Measurements from ENCODE around the gene GNAL. TPM values are rescaled to one million over a fixed set of nuclear protein-coding genes. Genes with fewer than 3 reads are reported as not detected.

The GNAL gene
- total RNA-seq, 1 experiment from 2014 or later: 2.7 TPM

DNA sequence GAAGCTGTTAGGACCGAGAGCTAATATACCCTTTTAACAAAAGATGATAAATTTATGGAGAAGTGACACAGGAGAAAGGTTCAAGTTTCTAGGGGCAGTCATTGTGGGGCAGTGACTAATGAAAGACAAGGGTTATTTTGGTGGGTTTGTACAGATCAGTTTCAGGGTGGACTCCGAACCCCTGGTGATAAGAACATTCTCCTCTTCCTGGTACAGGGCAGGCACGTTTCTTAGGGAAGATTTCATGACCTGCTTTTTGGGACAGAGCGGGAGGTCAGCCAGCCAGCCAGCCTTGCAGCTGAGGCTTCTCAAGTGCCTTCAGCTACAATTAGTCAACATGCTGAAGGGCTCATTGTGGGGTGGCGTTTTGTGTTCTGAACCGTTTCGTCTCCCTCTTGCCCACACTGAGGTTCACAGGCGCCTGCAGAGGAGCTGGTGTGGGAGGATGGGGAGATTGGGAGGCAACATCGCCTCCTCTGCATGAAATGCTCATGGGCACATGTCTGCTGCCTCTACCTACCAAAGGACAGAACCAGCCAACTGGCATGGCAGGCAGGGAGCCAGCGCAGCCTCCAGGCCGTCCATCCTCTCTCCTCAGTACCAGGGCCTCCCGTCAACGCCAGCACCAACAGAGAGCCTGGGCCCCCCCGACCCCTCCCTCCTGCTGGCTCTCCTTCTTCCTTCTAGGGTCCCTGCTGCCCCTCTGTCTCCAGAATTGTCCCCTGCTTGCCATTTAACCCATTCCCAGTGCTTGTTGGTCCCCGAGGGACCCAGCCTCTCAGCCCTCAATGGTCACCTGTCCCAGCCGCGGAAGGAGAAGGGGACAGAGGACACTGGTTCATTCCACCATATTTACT lies 171.8 kb downstream of the GNAL start:
- Histone ChIP-seq H3K36me3 (no peaks in the 10 kb centered on the region), H3K9me3 (no peaks in the 10 kb centered on the region), H3K27me3 (no peaks in the 10 kb centered on the region), H3K4me3 (no peak overlapping the region)
- DNase-seq: no peak

DNA sequence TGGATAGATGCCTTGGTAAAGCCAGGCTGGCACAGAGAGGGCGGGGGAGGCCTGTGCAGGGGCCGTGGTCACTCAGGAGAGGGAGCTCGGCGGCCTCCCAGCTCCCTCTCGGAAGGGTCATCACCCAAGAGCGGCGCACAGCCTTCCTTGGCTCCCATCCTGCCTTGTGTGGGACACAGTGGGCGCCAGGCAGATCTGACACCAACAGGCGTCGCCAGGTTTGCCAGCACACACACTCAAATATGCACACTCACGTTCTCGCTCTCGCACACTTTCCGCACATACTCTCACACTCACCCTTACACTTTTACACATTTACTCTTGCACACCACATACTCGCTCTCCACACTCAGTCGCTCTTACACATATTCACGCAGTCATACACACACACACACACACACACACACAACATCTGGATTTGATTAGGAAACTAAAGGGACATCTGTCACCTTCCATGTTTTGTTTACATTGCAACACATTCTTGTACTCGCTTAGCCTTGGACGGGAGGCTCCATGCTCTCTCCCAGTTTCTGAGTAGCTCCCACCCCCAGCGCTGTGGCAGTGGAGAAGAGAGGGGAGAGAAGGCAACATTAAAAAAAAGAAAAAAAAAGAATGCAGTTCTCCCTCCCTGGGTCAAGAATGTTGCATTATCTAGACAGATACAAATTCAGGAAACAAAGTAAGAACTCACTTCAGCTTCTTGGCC lies 172.7 kb downstream of the GNAL start:
- no peak overlapping the region for H3K4me3 ChIP-seq
- H3K9me3 ChIP-seq: no peaks in the 10 kb centered on the region
- H3K36me3 ChIP-seq: no peaks in the 10 kb centered on the region
- DNase-seq: no peak
- no peaks in the 10 kb centered on the region for H3K27me3 ChIP-seq

DNA sequence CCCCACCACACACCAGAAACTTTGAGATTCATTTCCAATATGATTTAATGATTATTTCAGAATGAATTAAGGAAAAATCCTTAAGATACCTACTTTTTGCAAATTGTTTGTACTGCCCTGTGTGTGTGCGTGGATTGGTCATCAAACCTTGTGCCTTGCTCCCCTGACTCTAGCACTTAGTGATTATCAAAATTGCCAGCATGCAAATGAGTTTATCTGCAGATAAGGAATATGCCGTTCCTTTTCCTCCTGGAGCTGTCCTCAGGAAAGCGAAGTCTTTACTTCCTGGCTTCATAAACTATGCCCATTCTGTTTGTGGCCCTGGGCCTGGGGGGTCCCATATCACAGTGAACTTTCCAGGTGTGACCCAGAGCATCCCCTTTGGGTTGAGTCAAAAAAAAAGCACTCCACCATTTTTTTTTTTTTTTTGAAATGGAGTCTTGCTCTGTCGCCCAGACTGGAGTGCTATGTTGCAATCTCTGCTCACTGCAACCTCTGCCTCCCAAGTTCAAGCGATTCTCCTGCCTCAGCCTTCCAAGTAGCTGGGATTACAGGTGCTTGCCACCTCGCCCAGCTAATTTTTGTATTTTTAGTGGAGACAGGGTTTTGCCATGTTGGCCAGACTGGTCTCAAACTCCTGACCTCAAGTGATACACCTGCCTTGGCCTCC lies 173.5 kb downstream of the GNAL start:
- DNase-seq: no peak
- Histone ChIP-seq H3K27me3 (no peaks in the 10 kb centered on the region), H3K36me3 (no peaks in the 10 kb centered on the region), H3K4me3 (no peak overlapping the region), H3K9me3 (no peaks in the 10 kb centered on the region)

DNA sequence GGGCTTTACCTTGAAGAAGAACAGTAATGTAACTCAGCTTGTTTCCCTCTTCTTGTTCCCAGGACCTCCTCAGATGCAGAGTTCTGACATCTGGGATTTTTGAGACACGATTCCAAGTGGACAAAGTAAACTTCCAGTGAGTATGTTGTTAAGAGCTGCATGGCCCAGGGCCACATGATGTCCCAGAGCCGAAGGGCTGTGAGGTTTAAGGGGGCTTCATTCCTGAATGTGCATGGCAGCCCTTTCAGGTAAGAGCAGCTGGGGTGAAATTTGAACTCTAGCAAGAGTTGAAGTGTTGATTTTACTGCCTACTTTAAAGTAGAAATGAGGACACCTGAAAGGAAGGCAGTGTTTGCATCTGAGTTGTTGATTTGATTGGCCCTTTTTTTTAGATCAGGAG lies 175.4 kb downstream of the GNAL start:
- Histone ChIP-seq H3K4me3 (no peak overlapping the region), H3K36me3 (no peaks in the 10 kb centered on the region), H3K27me3 (no peaks in the 10 kb centered on the region), H3K9me3 (no peaks in the 10 kb centered on the region)
- DNase-seq: no peak

DNA sequence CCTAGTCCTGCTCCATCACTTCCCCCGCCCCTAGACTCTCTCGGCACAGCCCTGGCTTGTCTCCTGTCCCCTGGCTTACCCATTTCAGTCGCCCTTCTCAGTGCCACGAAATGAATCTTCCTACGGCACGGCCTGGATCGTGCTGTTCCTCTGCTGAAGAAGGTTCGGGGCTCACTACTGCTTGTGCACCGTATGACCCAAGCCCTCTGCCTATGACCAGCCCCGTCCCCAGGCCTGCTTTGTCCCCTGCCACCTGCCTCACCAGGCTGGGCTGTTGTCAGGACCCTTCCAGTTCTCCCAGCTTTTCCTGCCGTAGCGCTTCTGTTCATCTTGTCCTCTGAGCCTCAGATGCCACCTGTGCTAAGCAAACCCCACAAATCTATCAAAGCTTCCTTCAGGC lies 176.0 kb downstream of the GNAL start:
- no peaks in the 10 kb centered on the region for H3K36me3 ChIP-seq
- no peaks in the 10 kb centered on the region for H3K27me3 ChIP-seq
- no peak overlapping the region for H3K4me3 ChIP-seq
- H3K9me3 ChIP-seq: no peaks in the 10 kb centered on the region
- no peak for DNase-seq

DNA sequence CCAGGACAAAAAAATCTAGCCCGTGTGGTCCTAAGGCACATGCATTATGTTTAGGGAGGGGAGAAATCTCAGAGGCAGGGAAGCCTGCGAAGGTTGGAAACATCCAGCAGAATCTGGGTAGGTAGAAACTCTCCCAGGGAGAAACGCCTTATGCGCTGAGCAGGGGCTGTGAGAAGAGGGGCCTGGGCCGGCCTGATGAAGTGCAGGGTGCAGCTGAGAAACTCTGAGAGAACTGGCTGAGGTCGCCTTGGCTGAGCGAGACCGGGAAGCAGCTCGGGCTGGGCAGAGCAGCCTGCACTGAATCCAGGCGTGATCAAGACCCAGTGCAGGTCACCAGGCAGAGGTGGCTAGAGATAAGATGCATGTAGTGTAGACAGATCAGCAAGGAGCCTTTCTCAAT lies 177.3 kb downstream of the GNAL start:
- H3K9me3 ChIP-seq: no peaks in the 10 kb centered on the region
- H3K36me3 ChIP-seq: no peaks in the 10 kb centered on the region
- H3K27me3 ChIP-seq: no peaks in the 10 kb centered on the region
- DNase-seq: no peak
- H3K4me3 ChIP-seq: no peak overlapping the region

DNA sequence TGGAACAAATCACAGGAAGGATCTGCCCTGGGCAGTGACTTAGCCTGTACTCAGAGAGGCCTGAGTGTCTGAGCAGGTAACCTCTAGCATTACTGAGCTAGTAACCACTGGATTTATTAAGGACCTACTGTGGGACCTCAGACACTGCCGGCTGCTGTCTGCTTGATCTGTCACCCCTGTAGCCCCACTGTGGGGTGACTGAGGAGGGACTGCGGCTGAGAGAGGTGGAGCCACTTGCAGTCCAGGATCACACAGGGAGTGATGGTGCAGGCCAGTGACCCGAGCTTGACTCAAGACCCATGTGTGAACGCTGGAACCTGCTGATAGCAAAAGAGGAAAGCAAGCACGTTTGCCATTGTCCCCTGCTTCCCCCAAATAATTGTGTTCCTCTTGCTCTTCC lies 177.7 kb downstream of the GNAL start:
- Histone ChIP-seq H3K4me3 (no peak overlapping the region), H3K27me3 (no peaks in the 10 kb centered on the region), H3K36me3 (no peaks in the 10 kb centered on the region), H3K9me3 (no peaks in the 10 kb centered on the region)
- DNase-seq: no peak

DNA sequence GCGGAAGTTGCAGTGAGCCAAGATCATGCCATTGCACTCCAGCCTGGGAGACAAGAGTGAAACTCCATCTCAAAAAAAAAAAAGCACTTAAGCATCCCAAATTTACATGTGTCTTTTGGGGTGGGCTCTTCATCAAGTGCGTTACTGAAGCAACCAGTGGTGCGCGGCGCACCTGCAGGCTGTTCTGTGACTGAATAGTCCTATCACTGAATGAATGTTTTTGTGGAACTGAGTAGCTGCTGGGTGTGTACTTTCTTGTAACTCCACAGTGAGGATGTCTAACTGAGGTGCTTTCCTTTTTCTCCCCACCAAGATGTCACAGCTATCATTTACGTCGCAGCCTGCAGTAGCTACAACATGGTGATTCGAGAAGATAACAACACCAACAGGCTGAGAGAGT lies 179.2 kb downstream of the GNAL start:
- no peak for DNase-seq
- Histone ChIP-seq H3K27me3 (no peaks in the 10 kb centered on the region), H3K36me3 (no peaks in the 10 kb centered on the region), H3K4me3 (no peak overlapping the region), H3K9me3 (no peaks in the 10 kb centered on the region)

DNA sequence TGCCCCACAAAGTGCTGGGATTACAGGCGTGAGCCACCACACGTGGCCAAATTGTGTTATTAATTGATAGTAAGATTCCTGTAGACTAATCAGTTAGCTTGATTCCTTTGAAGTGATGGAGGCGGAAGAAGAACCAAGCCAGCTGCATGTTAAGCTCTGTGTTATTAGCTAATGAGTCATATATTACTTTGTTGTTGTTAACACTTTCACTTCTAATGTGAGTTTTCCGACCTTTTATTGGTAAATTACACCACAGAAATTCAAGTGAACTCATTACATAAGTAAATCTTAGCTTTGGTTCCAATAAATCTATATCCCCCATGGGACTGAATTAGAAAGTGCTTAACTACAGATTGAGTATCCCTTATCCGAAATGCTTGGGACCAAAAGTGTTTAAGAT lies 182.4 kb downstream of the GNAL start:
- Histone ChIP-seq H3K9me3 (no peaks in the 10 kb centered on the region), H3K4me3 (no peak overlapping the region), H3K27me3 (no peaks in the 10 kb centered on the region), H3K36me3 (no peaks in the 10 kb centered on the region)
- no peak for DNase-seq

DNA sequence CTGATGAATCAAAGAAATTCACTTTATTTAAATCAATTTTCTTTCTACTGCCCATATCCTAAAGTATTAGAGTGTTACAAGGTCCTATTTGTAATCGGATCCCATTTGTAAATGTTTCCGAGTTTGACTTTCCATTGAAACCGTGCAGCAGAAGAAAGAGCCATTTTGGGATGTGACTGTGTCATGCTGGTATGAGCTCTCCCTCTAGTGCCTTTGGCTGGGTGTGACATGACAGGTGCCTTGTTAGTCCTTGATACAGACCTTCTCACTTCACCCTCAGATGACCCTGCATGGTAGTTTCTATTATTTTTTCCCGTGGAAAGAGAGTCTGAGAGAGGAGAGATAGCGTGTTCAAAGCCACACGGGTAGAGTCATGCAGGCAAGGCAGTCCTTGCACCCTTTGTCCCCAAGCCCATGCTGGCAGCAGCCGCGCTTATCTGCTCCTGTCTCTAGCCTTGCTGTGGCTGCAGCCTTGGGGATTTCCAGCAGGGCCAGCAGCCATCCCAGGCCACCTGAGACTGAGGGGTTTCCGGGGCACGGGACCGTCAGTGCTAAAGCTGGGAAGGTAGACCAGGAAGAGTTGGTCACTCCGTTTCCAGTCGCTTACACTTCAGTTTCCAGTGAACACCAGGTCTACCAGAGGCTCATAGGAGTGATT lies 183.5 kb downstream of the GNAL start:
- no peaks in the 10 kb centered on the region for H3K9me3 ChIP-seq
- no peaks in the 10 kb centered on the region for H3K36me3 ChIP-seq
- H3K4me3 ChIP-seq: no peak overlapping the region
- H3K27me3 ChIP-seq: no peaks in the 10 kb centered on the region
- no peak for DNase-seq

DNA sequence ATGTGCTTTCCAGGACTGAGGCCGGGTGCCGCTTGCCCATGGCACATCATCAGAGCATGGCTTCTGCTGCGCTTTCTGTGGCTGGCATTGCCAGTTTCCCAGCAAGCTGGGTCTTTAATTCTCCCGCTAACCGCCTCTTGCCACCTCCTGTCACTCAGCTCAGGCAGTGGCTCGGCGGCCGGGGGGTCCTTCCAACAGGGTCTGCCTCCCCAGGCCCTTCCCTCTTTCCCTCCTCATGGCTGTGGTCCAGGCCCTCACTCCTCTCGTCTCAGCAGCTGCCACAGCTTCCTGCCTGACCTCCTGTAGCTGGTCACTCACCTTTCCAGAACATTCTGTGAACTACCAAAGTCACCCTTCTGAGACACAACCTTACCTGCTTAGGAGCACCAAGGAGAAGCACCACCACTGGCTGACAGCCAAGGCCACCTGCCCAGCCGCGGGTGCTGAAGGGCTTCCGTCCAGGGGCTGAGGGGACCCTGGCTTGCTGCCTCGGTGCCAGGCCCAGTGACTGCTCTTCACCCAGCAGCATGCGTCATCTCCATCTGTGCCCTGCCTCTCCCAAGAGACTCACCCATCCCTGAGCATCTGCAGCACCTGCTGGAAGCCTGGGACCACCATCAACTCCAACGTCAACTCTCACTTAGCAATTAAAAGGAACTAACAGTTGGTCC lies 184.7 kb downstream of the GNAL start:
- no peaks in the 10 kb centered on the region for H3K36me3 ChIP-seq
- H3K4me3 ChIP-seq: no peak overlapping the region
- no peaks in the 10 kb centered on the region for H3K27me3 ChIP-seq
- no peaks in the 10 kb centered on the region for H3K9me3 ChIP-seq
- no peak for DNase-seq

DNA sequence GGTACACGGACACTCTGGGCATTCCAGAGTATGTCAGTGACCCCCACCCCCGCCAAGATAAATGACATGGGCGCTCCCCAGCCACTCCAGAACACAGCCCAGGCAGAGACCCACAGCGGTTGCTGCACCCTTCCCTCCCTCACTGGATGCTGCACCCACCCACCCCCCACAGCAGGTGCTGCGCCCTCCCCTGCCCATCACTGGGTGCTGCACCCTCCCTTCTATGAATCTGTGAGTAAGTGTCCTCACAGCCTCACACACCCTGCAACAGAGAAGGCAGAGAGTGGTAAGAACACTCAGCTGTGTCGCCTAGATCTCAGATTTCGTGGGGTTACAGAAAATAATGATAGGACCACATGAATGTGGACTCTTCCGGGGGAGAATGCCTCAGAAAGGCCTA lies 185.6 kb downstream of the GNAL start:
- Histone ChIP-seq H3K9me3 (no peaks in the 10 kb centered on the region), H3K4me3 (no peak overlapping the region), H3K36me3 (no peaks in the 10 kb centered on the region), H3K27me3 (no peaks in the 10 kb centered on the region)
- DNase-seq: no peak

DNA sequence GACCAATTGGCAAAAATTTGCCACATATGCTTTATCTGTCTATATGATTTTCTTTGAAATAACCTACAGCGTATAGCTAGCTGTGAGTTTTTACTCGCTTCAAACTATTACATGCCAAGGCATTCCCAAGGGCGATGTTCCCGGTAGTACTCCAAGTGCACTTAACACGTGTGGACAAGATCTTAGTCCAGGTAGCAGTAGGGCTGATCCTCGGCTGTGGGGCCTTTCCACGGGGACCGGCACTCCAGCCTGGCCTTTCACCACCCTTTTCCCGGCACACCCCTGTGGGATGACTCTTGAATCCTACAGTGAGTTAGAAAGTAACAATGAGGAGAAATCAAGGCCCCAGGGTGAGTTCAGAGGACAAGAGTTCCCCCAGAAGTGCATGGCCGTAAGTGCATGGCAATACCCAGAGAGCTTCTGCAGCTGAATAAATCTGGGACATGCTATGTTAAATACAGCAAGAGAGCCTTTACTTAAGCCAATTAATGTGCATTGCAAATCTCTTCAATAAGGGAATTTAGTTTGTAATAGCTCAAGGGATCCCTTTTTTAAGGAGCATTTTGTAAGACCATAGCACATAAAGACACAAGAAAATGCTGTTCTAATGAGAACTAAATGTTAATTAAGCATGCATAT lies 188.6 kb downstream of the GNAL start:
- no peaks in the 10 kb centered on the region for H3K9me3 ChIP-seq
- H3K36me3 ChIP-seq: no peaks in the 10 kb centered on the region
- no peak for DNase-seq
- H3K4me3 ChIP-seq: no peak overlapping the region
- no peaks in the 10 kb centered on the region for H3K27me3 ChIP-seq

DNA sequence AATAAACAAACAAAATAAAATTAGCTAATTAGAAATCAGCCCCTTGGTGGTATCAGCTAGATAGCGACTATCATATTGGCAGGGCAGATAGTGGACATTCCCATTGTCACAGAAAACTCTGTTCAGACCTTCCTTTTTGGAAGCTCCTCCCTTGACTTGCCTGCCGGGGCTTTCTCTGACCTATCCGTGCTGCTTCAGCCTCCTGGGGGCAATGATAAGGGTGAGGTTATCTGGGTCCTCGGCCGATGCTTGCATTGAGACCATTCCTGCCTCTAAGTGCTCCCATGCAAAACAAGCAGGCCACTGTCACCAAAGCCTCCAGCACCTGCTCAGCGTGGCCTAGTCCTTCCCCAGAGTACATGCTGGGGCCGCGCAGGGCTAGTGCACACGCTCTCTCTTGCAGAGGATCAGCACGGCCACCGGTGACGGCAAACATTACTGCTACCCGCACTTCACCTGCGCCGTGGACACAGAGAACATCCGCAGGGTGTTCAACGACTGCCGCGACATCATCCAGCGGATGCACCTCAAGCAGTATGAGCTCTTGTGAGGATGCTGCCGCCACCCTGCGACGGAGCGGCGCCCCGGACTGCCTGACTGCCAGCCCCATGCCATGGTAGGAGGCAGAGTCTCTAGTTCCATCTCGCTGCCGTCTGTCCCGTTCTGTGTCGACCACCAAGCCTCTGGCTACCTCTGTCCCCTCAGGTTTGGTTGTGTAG lies 191.7 kb downstream of the GNAL start:
- Histone ChIP-seq H3K4me3 (no peak overlapping the region), H3K36me3 (no peaks in the 10 kb centered on the region), H3K27me3 (no peaks in the 10 kb centered on the region), H3K9me3 (no peaks in the 10 kb centered on the region)
- no peak for DNase-seq

DNA sequence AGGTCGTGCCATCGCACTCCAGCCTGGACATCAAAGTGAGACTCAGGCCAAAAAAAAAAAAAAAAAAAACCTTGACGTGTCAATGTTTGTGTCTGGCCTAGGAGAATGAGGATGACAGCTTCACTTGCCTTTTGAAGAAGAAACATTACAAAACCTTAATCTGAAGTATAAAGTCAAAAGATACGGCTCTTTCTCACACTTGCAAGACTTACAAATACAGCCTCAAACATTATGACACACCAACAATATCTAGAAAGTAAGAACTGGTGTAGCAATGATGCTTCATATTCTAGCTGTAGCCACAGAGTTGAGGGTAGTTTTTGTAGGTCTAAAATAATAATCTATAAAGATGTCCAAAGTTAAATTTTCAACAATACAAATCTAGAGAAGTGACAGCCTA lies 193.6 kb downstream of the GNAL start:
- Histone ChIP-seq H3K9me3 (no peaks in the 10 kb centered on the region), H3K27me3 (no peaks in the 10 kb centered on the region), H3K36me3 (no peaks in the 10 kb centered on the region), H3K4me3 (no peak overlapping the region)
- no peak for DNase-seq

DNA sequence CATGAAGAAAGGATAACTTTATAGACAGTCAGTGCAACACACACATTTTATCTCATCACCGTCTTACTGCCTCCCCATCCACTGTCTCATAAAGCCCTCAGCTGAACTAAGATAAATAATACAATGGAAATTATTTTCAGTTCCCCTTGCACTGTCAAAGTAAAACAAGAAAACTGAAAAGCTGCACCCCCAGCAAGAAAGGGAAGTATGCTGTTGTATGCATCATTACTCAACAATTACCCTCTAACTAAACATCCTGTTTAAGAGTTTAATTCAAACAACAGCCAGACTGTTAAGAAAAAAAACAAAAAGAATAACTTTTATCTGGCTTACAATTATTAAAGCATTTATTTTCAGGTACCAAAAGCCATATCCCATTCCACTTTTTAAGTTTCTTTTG lies 194.1 kb downstream of the GNAL start:
- no peaks in the 10 kb centered on the region for H3K36me3 ChIP-seq
- no peaks in the 10 kb centered on the region for H3K9me3 ChIP-seq
- DNase-seq: no peak
- no peak overlapping the region for H3K4me3 ChIP-seq
- no peaks in the 10 kb centered on the region for H3K27me3 ChIP-seq

Measured in MG63 (cell line).